Stimulated activated CD8-positive, alpha-beta memory T cell treated with anti-CD3 and anti-CD28 coated beads, Interleukin-2, amount 100 ng/mL, for 1 hour (primary cell): Measurements from ENCODE around the gene AASDH.

Source experiments
- DNase-seq, 2 donors: peaks; one replicate each; pipeline ENCODE4 v3.0.0-alpha.2; 2020; ENCODE audit warnings: low read depth in 2 of 2

Gene AASDH

DNA sequence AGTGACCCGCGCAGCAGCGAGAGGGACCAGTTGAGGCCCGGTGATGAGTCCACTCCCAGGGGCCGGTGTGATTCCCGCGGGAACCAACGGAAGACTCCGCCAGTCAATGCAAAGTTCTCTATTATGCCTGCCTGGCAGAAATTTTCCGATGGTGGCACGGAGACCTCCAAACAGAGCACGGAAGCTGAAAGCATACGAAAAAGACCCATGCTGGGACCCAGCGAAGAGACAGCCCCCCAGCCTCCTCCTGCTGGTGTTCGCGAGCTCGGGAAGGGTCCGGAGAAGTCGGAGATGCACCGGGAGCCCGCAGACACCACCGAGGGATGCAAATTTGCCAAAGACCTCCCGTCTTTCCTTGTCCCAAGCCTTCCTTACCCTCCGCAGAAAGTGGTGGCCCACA is 71.7 kb downstream of the AASDH start:
- DNase-seq, result no peak

DNA sequence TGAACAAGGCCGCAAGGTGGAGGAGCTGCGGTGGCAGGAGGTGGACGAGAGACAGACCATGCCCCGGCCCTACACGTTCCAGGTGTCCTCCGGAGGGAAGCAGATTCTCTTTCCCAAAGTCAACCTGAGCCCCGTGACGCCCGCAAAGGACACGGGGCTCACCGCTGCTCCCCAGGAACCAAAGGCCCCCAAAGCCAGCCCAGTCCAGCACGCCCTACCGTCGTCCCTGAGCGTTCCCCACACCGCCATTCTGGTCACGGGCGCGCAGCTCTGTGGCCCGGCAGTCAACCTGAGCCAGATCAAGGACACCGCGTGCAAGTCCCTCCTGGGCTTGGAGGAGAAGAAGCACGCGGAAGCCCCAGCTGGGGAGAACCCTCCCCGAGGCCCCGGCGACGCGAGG is 72.2 kb downstream of the AASDH start:
- no peak for DNase-seq

DNA sequence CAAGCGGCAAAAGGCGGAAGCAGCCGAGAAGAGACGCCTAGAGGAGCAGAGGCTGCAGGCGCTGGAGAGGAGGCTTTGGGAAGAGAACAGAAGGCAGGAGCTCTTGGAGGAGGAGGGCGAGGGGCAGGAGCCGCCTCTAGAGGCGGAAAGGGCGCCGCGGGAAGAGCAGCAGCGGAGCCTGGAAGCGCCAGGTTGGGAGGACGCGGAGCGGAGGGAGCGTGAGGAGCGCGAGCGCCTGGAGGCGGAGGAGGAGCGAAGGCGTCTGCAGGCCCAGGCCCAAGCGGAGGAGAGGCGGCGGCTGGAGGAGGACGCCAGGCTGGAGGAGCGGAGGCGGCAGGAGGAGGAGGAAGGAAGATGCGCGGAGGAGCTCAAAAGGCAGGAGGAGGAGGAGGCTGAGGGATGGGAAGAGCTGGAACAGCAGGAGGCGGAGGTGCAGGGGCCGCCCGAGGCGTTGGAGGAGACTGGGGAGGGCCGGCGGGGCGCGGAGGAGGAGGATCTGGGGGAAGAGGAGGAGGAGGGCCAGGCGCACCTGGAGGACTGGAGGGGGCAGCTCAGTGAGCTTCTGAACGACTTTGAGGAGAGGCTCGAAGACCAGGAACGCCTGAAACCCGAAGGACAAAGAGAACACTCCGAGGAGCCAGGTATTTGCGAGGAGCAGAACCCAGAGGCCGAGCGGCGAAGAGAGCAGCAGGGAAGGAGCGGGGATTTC is 72.9 kb downstream of the AASDH start:
- no peak for DNase-seq

DNA sequence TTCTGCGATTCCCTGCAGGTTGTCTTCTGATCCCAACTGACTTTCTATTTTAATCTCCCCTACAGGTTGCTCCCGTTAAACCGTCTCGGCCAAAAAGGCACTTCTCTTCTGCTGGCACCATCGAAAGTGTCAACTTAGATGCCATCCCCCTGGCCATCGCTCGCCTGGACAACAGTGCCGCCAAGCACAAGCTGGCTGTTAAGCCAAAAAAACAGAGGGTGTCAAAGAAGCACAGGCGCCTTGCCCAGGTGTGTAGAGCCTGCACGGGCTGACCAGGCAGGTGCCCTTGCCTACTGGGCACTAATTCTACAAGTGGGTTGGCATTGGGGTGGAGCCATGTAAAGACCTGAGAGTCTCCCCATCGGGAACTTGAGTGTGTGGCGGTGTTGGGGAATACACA is 74.2 kb downstream of the AASDH start:
- no peak for DNase-seq

DNA sequence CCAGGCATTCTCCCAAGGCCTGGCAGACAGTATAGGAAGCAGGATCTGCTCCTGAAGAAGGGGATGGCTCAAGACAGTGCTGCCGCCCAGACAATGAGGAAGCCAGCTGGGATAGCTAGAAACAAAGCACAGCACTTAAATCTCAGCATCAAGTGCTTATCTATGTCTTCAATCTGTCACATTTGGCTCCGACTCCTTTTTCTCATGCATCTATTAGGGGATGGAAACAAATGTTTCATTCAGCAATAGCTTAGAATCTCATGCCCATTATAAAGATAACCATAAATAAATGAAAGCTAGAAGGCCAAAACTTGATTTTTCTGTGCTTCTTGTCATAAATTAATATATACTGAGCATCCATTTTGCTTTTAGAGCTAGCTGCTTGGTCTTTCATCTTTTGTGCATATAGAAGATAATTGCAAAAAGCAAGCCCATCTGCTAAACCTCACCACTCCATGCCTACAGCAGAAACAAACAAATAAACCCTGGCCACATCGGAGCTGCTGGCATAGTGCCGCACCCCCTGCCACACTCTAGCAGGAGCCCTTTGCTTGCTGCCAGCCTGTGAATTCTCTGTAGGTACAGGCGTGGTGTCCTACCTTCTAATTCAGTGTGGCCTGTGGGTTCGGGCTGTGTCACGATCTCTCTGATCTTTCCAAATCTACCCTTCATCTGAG is 75.9 kb downstream of the AASDH start:
- no peak for DNase-seq

- no peak for DNase-seq
Measured at GRCh38 chr4:56310401-56311125, 76.7 kb downstream of the AASDH start.

DNA sequence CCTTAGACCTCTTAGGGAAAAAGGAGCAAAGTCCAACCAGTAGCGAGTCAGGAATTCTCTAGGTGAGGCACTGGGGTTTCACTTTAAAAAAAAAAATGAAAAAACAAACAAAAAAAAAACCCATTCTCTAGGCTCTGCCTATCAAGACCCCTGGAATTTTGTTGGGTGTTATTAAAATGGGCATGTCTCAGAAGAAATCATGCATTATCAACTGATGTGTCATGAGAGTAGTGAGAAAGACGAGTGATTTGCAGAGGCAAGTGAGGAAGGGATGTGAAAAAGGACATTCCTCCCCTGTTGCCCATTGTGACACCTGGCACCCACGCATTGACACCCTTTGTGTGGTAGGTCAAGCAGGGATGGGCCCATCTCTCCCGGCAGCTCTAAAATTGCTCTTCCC is 78.9 kb downstream of the AASDH start:
- DNase-seq, result no peak

GRCh38 chr4:56307423-56307822 is 79.9 kb downstream of the AASDH start:
- no peak for DNase-seq

- DNase-seq, result no peak
Measured at GRCh38 chr4:56305390-56305789, 81.9 kb downstream of the AASDH start.

DNA sequence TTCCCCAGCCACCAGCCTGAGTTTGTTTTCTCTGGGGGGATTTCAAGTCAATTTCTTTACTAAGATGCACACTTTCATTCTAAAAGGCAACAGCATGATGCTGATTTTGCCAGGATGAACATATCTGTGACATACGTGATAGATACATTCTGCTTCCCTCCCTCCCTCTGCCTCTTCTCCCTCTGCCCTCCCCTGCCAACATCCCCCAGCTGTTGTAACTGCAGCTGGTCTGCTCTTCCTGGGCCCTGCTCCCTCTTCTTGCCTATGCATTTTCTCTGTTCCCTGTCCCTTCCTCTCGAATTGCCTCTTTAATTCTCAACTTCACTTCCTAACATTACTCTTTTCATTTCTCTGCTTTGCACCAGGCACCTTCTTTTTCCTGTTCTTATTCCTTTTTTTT is 83.4 kb downstream of the AASDH start:
- no peak for DNase-seq

DNA sequence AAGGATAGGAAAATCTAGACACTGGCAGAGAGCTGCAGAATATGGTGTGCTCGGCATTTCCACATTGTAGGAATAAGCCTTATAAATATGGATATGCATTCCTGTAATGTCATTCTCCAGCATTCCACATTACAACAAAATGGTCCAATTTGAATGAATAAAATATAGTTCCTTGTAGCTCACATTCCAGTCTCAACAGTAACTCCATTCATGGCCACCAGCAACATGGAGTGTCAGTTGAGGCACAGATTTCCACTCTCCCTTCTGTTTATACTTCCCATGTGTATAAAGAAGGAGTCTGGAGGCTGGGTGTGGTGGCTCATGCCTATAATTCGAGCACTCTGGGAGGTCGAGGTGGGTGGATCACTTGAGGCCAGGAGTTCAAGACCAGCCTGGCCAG is 84.5 kb downstream of the AASDH start:
- DNase-seq, result no peak

GRCh38 chr4:56301997-56302496 is 85.2 kb downstream of the AASDH start:
- no peak for DNase-seq

- DNase-seq, result peak; percentile 7 to 13
Measured at GRCh38 chr4:56301181-56301996, 85.9 kb downstream of the AASDH start.

DNA sequence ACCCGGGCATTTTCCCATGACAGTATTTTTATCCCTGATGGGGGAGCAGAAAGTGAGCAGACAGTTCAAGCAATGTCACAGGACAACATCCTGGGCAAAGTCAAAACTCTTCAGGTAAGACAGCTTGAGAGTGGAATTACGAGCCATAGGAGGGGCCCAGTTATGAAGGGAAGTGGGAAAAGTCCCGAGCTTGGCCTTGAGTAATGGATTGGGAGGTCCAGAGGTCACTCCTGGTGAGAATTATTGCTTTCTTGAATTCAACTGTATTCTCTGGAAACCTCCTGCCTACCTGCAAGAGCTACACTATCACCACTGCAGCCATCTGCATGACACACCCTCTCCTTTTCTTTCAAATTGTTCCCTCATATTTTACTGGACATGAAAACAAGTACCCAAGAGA is 89.1 kb downstream of the AASDH start:
- no peak for DNase-seq

- DNase-seq, result no peak
Measured at GRCh38 chr4:56297776-56298175, 89.5 kb downstream of the AASDH start.

GRCh38 chr4:56296526-56296925 is 90.8 kb downstream of the AASDH start:
- no peak for DNase-seq

DNA sequence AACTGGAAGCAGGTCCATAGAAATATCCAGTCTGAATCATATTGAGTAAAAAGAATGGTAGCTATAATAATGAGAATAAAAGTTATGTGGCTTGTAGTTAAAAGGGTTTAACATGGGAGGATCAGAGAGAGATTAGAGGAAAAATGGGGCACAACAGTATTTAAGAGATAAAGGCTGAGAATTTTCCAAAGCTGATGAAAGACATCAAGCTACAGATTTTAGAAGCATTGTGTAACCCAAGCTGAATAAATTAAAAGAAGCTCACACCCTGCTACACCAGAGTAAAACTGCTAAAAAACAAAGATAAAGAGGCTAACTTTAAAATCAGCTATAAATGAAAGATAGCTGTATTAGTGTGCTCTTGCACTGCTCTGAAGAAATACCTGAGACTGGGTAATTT is 94.2 kb downstream of the AASDH start:
- no peak for DNase-seq

DNA sequence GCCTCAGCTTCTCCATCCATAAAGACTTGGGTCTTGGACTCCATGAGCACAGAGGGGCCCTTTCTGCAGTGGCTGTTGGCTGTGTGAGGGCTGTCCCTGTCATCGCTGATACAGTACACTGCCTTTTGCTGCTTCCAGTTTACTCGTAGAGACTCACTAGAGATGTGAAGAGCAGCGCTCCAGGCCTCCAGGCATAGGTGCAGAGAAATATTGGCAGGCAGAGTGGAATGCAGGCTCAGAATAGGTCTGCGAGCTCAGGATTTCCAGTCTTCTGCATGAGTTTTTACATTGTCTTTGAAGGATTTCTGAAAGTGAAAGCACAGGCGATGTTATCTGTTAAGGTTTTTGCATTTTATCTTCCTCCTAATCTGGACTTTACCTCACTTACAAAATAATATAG is 97.4 kb downstream of the AASDH start:
- DNase-seq, result no peak

- no peak for DNase-seq
Measured at GRCh38 chr4:56288663-56289062, 98.6 kb downstream of the AASDH start.
